HepG2 (cell line): ENCODE results near the gene CDK17. TPM values are rescaled to one million over a fixed set of nuclear protein-coding genes. Genes with fewer than 3 reads are reported as not detected.
A peak's percentile ranks its signal among the peaks of the same experiment; 100 is the strongest.

Experiments
- ATF3 ChIP-seq: sonication (generic); formaldehyde crosslinking; IDR thresholded peaks from 2 replicates; pipeline ENCODE4 v1.4.0; 2020; ENCODE audit warnings: missing genetic modification reagents
- DMAP1 ChIP-seq: IDR thresholded peaks from 2 replicates; pipeline ENCODE4 v1.6.1; 2016
- GLI4 ChIP-seq: sonication (generic); formaldehyde crosslinking; IDR thresholded peaks from 2 replicates; pipeline ENCODE4 v1.5.1; 2020; ENCODE audit warnings: missing genetic modification reagents, mild to moderate bottlenecking, moderate library complexity, borderline replicate concordance
- HNRNPLL ChIP-seq: fragments of 200-400 bp; formaldehyde crosslinking; IDR thresholded peaks from 2 replicates; pipeline ENCODE4 v1.6.1; 2017; ENCODE audit warnings: mild to moderate bottlenecking, low read depth, low read length; ENCODE audit not compliant: poor library complexity, severe bottlenecking
- HOXA5 ChIP-seq: sonication (generic); formaldehyde crosslinking; IDR thresholded peaks from 2 replicates; pipeline ENCODE4 v1.4.0; 2020; ENCODE audit warnings: missing genetic modification reagents
- KAT8 ChIP-seq: IDR thresholded peaks from 2 replicates; pipeline ENCODE4 v1.6.1; 2016; ENCODE audit warnings: missing genetic modification reagents, missing compliant biosample characterization
- NFE2L1 ChIP-seq: sonication (generic); formaldehyde crosslinking; IDR thresholded peaks from 2 replicates; pipeline ENCODE4 v1.4.0; 2020; ENCODE audit warnings: missing genetic modification reagents, mild to moderate bottlenecking, borderline replicate concordance
- PHF5A ChIP-seq: IDR thresholded peaks from one replicate; pipeline ENCODE4 v1.6.1; 2018; ENCODE audit warnings: low read depth, missing genetic modification reagents; ENCODE audit not compliant: unreplicated experiment
- PITX1 ChIP-seq: sonication (generic); formaldehyde crosslinking; IDR thresholded peaks from 2 replicates; pipeline ENCODE4 v1.5.1; 2020; ENCODE audit warnings: mild to moderate bottlenecking, missing genetic modification reagents
- POLR2AphosphoS5 ChIP-seq: IDR thresholded peaks from 2 replicates; pipeline ENCODE4 v1.6.1; 2012; ENCODE audit warnings: low read depth, low read length
- SMAD1 ChIP-seq: sonication (generic); formaldehyde crosslinking; IDR thresholded peaks from 2 replicates; pipeline ENCODE4 v1.4.0; 2020; ENCODE audit warnings: missing genetic modification reagents, low read depth, mild to moderate bottlenecking, borderline replicate concordance
- TBX2 ChIP-seq: sonication (generic); formaldehyde crosslinking; IDR thresholded peaks from 2 replicates; pipeline ENCODE4 v1.5.0; 2020; ENCODE audit warnings: missing genetic modification reagents, mild to moderate bottlenecking, borderline replicate concordance
- ZNF12 ChIP-seq: sonication (generic); formaldehyde crosslinking; IDR thresholded peaks from 2 replicates; pipeline ENCODE4 v1.5.0; 2020; ENCODE audit warnings: missing genetic modification reagents
- ZNF484 ChIP-seq: sonication (generic); formaldehyde crosslinking; IDR thresholded peaks from 2 replicates; pipeline ENCODE4 v1.5.1; 2020; ENCODE audit warnings: mild to moderate bottlenecking, low read depth, missing genetic modification reagents, borderline replicate concordance
- ZNF513 ChIP-seq: sonication (generic); formaldehyde crosslinking; conservative IDR thresholded peaks from 2 replicates; pipeline ENCODE4 v1.5.0; 2020; ENCODE audit warnings: missing genetic modification reagents
- ZNF747 ChIP-seq: sonication (generic); formaldehyde crosslinking; IDR thresholded peaks from 2 replicates; pipeline ENCODE4 v1.8.1; 2023; ENCODE audit warnings: missing genetic modification reagents, mild to moderate bottlenecking, borderline replicate concordance
- polyA plus RNA-seq, 8 experiments: library from polyadenylated mRNA; depleted of rRNA in 3 of 8; stranded (reverse) in 7 of 8; unstranded in 1 of 8; fragments of >200 nt; fragmentation: Illumina TruSeq in 4 of 8; extraction: Trizol in 4 of 8; gene quantifications; 2 replicates each; pipeline versions ENCODE4 v1.2.1 to v1.2.3, GENCODE V29; 2011 to 2016; ENCODE audit warnings: low read depth in 4 of 8, missing spikeins in 1 of 8, mixed read lengths in 1 of 8; ENCODE audit not compliant: insufficient read depth in 1 of 8
- total RNA-seq, 5 experiments: library from RNA; depleted of rRNA; stranded (reverse); fragments of >200 nt; fragmentation: Illumina TruSeq; extraction: Trizol; gene quantifications; 2 replicates each; pipeline ENCODE4 v1.2.3, GENCODE V29; 2016; ENCODE audit warnings: low read depth in 1 of 5
- TF ChIP-seq, protein P1 (sequence below): sonication (generic); formaldehyde crosslinking; IDR thresholded peaks from 2 replicates; pipeline ENCODE4 v1.5.0; 2020; ENCODE audit warnings: mild to moderate bottlenecking, missing genetic modification reagents, borderline replicate concordance
- TF ChIP-seq, protein P2 (sequence below): IDR thresholded peaks from 2 replicates; pipeline ENCODE4 v1.6.1; 2016; ENCODE audit warnings: missing genetic modification reagents, missing compliant biosample characterization
- TF ChIP-seq, protein P3 (sequence below): sonication (generic); formaldehyde crosslinking; conservative IDR thresholded peaks from 2 replicates; pipeline ENCODE4 v1.4.0; 2020; ENCODE audit warnings: missing genetic modification reagents

The CDK17 gene
- total and polyA plus RNA-seq, 2 of the 13 experiments (the other 11 are each of a cell fraction or from before 2014, with no cell fraction given) = 9.9 to 22.3 TPM

DNA sequence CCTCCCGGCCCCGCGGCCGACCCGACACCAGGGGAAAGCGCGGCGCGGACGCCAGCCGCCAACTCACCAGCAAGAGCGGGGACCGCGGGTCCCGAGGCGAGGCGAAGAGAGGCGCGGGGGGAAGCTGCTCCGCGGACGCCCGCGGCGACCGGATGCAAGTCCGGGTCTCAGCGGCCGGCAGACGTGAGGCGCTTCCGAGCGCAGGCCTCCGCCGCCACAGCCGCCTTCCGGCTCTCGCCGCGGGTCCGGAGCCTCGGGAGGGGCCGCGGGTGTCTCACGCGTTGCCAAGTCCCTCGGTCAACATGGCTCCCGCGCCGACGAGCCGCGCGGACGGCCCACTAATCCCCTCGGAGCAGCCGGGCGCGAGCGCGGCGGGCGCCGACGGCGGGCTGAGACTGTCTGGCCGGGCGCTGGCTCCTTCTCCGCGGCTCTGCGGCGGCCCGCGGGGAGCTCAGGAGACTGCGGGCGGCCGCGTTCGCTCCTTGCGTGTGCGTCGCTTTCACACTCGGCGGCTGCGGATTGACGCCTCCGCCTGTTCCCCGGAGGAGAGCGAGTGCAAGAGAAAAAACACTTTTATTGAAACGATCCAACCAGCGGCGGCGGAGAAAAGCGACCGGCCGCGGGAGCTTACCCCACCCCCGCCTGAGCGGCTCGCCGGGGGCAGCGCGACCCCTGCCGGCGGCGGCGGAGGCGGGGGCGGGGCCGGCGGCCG, at the start of gene CDK17 (continued):
- no peak for TF ChIP-seq TBX2 (CRISPR knock-in tag)
- TF ChIP-seq NFE2L1 (CRISPR knock-in tag) = no peak
- TF ChIP-seq, protein P1, sequence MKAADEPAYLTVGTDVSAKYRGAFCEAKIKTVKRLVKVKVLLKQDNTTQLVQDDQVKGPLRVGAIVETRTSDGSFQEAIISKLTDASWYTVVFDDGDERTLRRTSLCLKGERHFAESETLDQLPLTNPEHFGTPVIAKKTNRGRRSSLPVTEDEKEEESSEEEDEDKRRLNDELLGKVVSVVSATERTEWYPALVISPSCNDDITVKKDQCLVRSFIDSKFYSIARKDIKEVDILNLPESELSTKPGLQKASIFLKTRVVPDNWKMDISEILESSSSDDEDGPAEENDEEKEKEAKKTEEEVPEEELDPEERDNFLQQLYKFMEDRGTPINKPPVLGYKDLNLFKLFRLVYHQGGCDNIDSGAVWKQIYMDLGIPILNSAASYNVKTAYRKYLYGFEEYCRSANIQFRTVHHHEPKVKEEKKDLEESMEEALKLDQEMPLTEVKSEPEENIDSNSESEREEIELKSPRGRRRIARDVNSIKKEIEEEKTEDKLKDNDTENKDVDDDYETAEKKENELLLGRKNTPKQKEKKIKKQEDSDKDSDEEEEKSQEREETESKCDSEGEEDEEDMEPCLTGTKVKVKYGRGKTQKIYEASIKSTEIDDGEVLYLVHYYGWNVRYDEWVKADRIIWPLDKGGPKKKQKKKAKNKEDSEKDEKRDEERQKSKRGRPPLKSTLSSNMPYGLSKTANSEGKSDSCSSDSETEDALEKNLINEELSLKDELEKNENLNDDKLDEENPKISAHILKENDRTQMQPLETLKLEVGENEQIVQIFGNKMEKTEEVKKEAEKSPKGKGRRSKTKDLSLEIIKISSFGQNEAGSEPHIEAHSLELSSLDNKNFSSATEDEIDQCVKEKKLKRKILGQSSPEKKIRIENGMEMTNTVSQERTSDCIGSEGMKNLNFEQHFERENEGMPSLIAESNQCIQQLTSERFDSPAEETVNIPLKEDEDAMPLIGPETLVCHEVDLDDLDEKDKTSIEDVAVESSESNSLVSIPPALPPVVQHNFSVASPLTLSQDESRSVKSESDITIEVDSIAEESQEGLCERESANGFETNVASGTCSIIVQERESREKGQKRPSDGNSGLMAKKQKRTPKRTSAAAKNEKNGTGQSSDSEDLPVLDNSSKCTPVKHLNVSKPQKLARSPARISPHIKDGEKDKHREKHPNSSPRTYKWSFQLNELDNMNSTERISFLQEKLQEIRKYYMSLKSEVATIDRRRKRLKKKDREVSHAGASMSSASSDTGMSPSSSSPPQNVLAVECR = peak; percentile 34; the same call in 1 of the 2 replicates
- TF ChIP-seq HNRNPLL = peak; percentile 73
- TF ChIP-seq ZNF513 (CRISPR knock-in tag) = no peak
- no peak for TF ChIP-seq PHF5A (CRISPR knock-in tag)
- TF ChIP-seq ATF3 (CRISPR knock-in tag) = peak; percentile 13; the same call in 1 of the 2 replicates
- TF ChIP-seq KAT8 (CRISPR knock-in tag) = no peak
- TF ChIP-seq SMAD1 (CRISPR knock-in tag) = no peak
- TF ChIP-seq ZNF12 (CRISPR knock-in tag) = no peak
- no peak for TF ChIP-seq ZNF484 (CRISPR knock-in tag)
- TF ChIP-seq PITX1 (CRISPR knock-in tag) = no peak
- TF ChIP-seq, protein P2, sequence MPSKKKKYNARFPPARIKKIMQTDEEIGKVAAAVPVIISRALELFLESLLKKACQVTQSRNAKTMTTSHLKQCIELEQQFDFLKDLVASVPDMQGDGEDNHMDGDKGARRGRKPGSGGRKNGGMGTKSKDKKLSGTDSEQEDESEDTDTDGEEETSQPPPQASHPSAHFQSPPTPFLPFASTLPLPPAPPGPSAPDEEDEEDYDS (CRISPR knock-in tag) = peak; percentile 78
- TF ChIP-seq GLI4 (CRISPR knock-in tag) = peak; percentile 48; the same call in 1 of the 2 replicates
- no peak for TF ChIP-seq ZNF747 (CRISPR knock-in tag)
- TF ChIP-seq, protein P3, sequence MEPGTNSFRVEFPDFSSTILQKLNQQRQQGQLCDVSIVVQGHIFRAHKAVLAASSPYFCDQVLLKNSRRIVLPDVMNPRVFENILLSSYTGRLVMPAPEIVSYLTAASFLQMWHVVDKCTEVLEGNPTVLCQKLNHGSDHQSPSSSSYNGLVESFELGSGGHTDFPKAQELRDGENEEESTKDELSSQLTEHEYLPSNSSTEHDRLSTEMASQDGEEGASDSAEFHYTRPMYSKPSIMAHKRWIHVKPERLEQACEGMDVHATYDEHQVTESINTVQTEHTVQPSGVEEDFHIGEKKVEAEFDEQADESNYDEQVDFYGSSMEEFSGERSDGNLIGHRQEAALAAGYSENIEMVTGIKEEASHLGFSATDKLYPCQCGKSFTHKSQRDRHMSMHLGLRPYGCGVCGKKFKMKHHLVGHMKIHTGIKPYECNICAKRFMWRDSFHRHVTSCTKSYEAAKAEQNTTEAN (CRISPR knock-in tag) = peak; percentile 76
- peak; percentile 17; the same call in 1 of the 2 replicates for TF ChIP-seq DMAP1 (CRISPR knock-in tag)
- TF ChIP-seq HOXA5 (CRISPR knock-in tag) = no peak; the same call in 1 of the 2 replicates
- TF ChIP-seq POLR2AphosphoS5 = peak; percentile 55; the same call in 1 of the 2 replicates
